Smooth muscle cell (in vitro differentiated cells): ENCODE results near the gene SORCS2. TPM values are rescaled to one million over a fixed set of nuclear protein-coding genes. Genes with fewer than 3 reads are reported as not detected.

Experiments used
- DNase-seq: peaks from one replicate; lab custom pipeline; 2025; ENCODE audit not compliant: unreplicated experiment; lab: John Stamatoyannopoulos, UW
- H2AFZ ChIP-seq: fragments of 200-600 bp; sonication (generic); 2 replicates; pipeline ENCODE4 v1.6.0; 2016; ENCODE audit warnings: antibody characterized with exemption, low read depth, mild to moderate bottlenecking
- H3F3A ChIP-seq: fragments of 200-600 bp; sonication (generic); 2 replicates; pipeline ENCODE4 v1.6.0; 2017; ENCODE audit warnings: antibody characterized with exemption, low read depth
- H3K27ac ChIP-seq: fragments of 200-600 bp; sonication (generic); 2 replicates; pipeline ENCODE4 v1.5.1; 2016; ENCODE audit warnings: low read depth, mild to moderate bottlenecking
- H3K27me3 ChIP-seq: fragments of 200-600 bp; sonication (generic); 2 replicates; pipeline ENCODE4 v1.6.1; 2016; ENCODE audit warnings: low read depth, mild to moderate bottlenecking
- H3K36me3 ChIP-seq: fragments of 200-600 bp; sonication (generic); 2 replicates; pipeline ENCODE4 v1.5.1; 2016; ENCODE audit warnings: low read depth
- H3K4me1 ChIP-seq: fragments of 200-600 bp; sonication (generic); 2 replicates; pipeline ENCODE4 v1.5.1; 2016; ENCODE audit warnings: low read depth
- H3K4me2 ChIP-seq: fragments of 200-600 bp; sonication (generic); 2 replicates; pipeline ENCODE4 v1.6.0; 2016; ENCODE audit warnings: mild to moderate bottlenecking
- H3K4me3 ChIP-seq: fragments of 200-600 bp; sonication (generic); 2 replicates; pipeline ENCODE4 v1.5.1; 2016; ENCODE audit warnings: mild to moderate bottlenecking
- H3K79me2 ChIP-seq: fragments of 200-600 bp; sonication (generic); 2 replicates; pipeline ENCODE4 v1.6.0; 2016; ENCODE audit warnings: low read depth, mild to moderate bottlenecking
- H3K9ac ChIP-seq: fragments of 200-600 bp; sonication (generic); 2 replicates; pipeline ENCODE4 v1.6.0; 2016; ENCODE audit warnings: low read depth
- H3K9me3 ChIP-seq: fragments of 200-600 bp; sonication (generic); replicated peaks from 2 replicates; pipeline ENCODE4 v1.5.1; 2016; ENCODE audit warnings: low read depth
- H4K20me1 ChIP-seq: fragments of 200-600 bp; sonication (generic); 2 replicates; pipeline ENCODE4 v1.6.0; 2016; ENCODE audit warnings: low read depth
- WGBS: methylation state at CpG from one replicate; pipeline ENCODE4 v1.1.7; 2016; ENCODE audit warnings: low lambda C conversion rate; 5-methylcytosine and 5-hydroxymethylcytosine counted together
- polyA plus RNA-seq: library from polyadenylated mRNA; unstranded; fragments of >200 nt; fragmentation: Nextera tagmentation; extraction: Ambion mirVana; gene quantifications from 2 replicates; pipeline ENCODE4 v1.2.1, GENCODE V29; 2016
- total RNA-seq: library from RNA; depleted of rRNA; stranded (reverse); fragments of >200 nt; gene quantifications from 2 replicates; pipeline ENCODE4 v1.2.3, GENCODE V29; 2014
- TF ChIP-seq, protein P1 (sequence below): fragments of 200-600 bp; sonication (generic); IDR thresholded peaks from 2 replicates; pipeline ENCODE4 v1.5.1; 2017; ENCODE audit warnings: borderline replicate concordance, mild to moderate bottlenecking, antibody characterized with exemption; ENCODE audit not compliant: insufficient read depth, poor library complexity, severe bottlenecking

Gene SORCS2
- total and polyA plus RNA-seq, 2 experiments from 2014 or later = 5.2 to 9.3 TPM

- Histone ChIP-seq H3K9ac (no peak overlapping the region), H2AFZ (no peak overlapping the region), H3K27me3 (no peaks in the 10 kb centered on the region), H3F3A (no peaks in the 10 kb centered on the region), H3K9me3 (no peaks in the 10 kb centered on the region), H3K4me2 (no peak overlapping the region), H3K79me2 (no peaks in the 10 kb centered on the region), H3K27ac (no peak overlapping the region), H4K20me1 (no peaks in the 10 kb centered on the region), H3K36me3 (no peaks in the 10 kb centered on the region), H3K4me1 (no peaks in the 10 kb centered on the region), H3K4me3 (no peak overlapping the region)
- 90% methylated on average over 6 of the region's 6 CpGs for WGBS
- no peak for DNase-seq
- TF ChIP-seq, protein P1, sequence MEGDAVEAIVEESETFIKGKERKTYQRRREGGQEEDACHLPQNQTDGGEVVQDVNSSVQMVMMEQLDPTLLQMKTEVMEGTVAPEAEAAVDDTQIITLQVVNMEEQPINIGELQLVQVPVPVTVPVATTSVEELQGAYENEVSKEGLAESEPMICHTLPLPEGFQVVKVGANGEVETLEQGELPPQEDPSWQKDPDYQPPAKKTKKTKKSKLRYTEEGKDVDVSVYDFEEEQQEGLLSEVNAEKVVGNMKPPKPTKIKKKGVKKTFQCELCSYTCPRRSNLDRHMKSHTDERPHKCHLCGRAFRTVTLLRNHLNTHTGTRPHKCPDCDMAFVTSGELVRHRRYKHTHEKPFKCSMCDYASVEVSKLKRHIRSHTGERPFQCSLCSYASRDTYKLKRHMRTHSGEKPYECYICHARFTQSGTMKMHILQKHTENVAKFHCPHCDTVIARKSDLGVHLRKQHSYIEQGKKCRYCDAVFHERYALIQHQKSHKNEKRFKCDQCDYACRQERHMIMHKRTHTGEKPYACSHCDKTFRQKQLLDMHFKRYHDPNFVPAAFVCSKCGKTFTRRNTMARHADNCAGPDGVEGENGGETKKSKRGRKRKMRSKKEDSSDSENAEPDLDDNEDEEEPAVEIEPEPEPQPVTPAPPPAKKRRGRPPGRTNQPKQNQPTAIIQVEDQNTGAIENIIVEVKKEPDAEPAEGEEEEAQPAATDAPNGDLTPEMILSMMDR = no peak
Measured at GRCh38 chr4:7350396-7350795, 158.1 kb downstream of the SORCS2 start.

DNA sequence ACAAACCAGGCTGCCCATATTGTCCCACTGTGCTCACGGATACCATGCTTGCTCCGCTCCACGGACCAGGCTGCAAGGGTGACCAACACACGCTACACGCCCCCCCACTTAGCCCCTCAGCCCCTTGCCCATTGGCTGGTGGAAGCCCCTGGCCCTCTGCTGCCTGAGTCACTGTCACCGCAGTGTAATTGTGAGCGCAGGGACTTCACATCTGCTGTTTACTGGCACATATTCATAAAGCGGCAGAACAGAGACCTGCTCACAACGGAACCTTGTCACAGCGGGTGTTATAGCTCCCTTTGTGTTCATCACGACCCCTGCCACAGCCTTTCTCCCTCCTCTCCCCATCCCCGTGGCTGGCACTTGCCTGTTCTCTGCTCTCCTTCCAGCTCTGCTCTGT lies 158.7 kb downstream of the SORCS2 start:
- H3K9me3 ChIP-seq = no peaks in the 10 kb centered on the region
- no peak for DNase-seq

GRCh38 chr4:7352486-7352885 lies 160.1 kb downstream of the SORCS2 start:
- Histone ChIP-seq H3K9ac (no peak overlapping the region), H3K27ac (no peak overlapping the region), H3F3A (no peaks in the 10 kb centered on the region), H3K4me3 (no peak overlapping the region), H3K4me1 (no peaks in the 10 kb centered on the region), H3K79me2 (no peaks in the 10 kb centered on the region), H3K4me2 (no peak overlapping the region), H4K20me1 (no peaks in the 10 kb centered on the region), H3K9me3 (no peaks in the 10 kb centered on the region), H3K36me3 (no peaks in the 10 kb centered on the region), H3K27me3 (no peaks in the 10 kb centered on the region), H2AFZ (no peak overlapping the region)
- TF ChIP-seq, protein P1 = no peak
- no peak for DNase-seq
- WGBS = 96% methylated on average over 6 of the region's 6 CpGs

More for the DNA sequence above, 158.7 kb downstream of the SORCS2 start:
- 76% methylated on average over 12 of the region's 12 CpGs for WGBS
- no peak overlapping the region for H3K9ac ChIP-seq
- H3K79me2 ChIP-seq = no peaks in the 10 kb centered on the region
- no peaks in the 10 kb centered on the region for H3K36me3 ChIP-seq
- no peaks in the 10 kb centered on the region for H3K4me1 ChIP-seq
- no peak overlapping the region for H3K4me2 ChIP-seq
- H3F3A ChIP-seq = no peaks in the 10 kb centered on the region
- H3K4me3 ChIP-seq = no peak overlapping the region
- H4K20me1 ChIP-seq = no peaks in the 10 kb centered on the region
- H3K27me3 ChIP-seq = no peaks in the 10 kb centered on the region
- no peak overlapping the region for H2AFZ ChIP-seq
- no peak overlapping the region for H3K27ac ChIP-seq
- TF ChIP-seq, protein P1 = no peak

GRCh38 chr4:7353046-7353790 lies 160.9 kb downstream of the SORCS2 start:
- H3K36me3 ChIP-seq = no peaks in the 10 kb centered on the region
- H3K4me1 ChIP-seq = no peaks in the 10 kb centered on the region
- no peak overlapping the region for H3K9ac ChIP-seq
- H3K4me3 ChIP-seq = no peak overlapping the region
- no peak overlapping the region for H3K4me2 ChIP-seq
- TF ChIP-seq, protein P1 = no peak
- no peak overlapping the region for H2AFZ ChIP-seq
- DNase-seq = no peak
- WGBS = 93% methylated on average over 7 of the region's 7 CpGs
- H3F3A ChIP-seq = no peaks in the 10 kb centered on the region
- no peaks in the 10 kb centered on the region for H4K20me1 ChIP-seq
- no peaks in the 10 kb centered on the region for H3K79me2 ChIP-seq
- no peak overlapping the region for H3K27ac ChIP-seq
- no peaks in the 10 kb centered on the region for H3K27me3 ChIP-seq
- no peaks in the 10 kb centered on the region for H3K9me3 ChIP-seq
